Measurements from ENCODE around the gene MUCL3. TPM values are rescaled to one million over a fixed set of nuclear protein-coding genes. Genes with fewer than 3 reads are reported as not detected.

MUCL3 gene
- total RNA-seq, 1 experiment from 2014 or later, result not detected

DNA sequence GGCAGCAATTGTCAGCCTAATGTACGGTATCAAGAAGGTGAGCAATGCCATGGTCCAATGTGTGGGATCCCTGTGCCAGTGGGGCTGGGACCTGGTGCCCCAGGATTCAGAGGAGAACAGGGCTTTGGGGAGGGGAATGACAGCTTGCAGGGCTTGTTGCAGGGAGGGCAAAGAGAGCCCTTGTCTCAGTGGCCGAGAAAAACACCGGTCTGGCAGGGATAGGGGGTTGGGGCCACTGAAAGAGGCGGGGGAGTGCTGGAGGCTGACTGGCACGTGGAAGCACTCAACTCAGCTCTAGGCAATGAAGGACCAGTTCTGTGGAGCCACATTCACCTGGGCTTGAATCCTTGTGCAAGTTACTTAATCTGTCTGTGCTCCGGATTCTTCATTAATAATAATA, 3.5 kb upstream of the MUCL3 start:
- Histone ChIP-seq H3K9me3 (ENCODE audit: low read depth, low read length, poor library complexity, severe bottlenecking) (no peaks in the 10 kb centered on the region), H3K4me1 (ENCODE audit: insufficient read depth, low read length, poor library complexity, severe bottlenecking) (peaks cover 13% of the 10 kb centered on the region), H3K27me3 (replicated peaks; ENCODE audit: insufficient read depth, low read depth, low read length, poor library complexity) (no peaks in the 10 kb centered on the region), H3K36me3 (ENCODE audit: insufficient read depth, low read length, poor library complexity, severe bottlenecking) (no peaks in the 10 kb centered on the region), H3K27ac (ENCODE audit: low read depth, low read length, poor library complexity, severe bottlenecking) (no peak overlapping the region), H3K4me3 (ENCODE audit: low read depth, low read length, poor library complexity, severe bottlenecking) (no peak overlapping the region)
- intact Hi-C loops (cut with micrococcal nuclease; ENCODE audit: unreplicated experiment), result no loop called here
- no peak for DNase-seq (ENCODE audit: low spot score)
- ChIA-PET CTCF (no interaction called here), POLR2A (ENCODE audit: low non-redundant PET) (interaction anchor here (0.7 kb wide), 1 partner anchor 49 kb away, joined by 4 read pairs; no protein-coding TSS in a partner anchor)
- TF ChIP-seq, protein P1, sequence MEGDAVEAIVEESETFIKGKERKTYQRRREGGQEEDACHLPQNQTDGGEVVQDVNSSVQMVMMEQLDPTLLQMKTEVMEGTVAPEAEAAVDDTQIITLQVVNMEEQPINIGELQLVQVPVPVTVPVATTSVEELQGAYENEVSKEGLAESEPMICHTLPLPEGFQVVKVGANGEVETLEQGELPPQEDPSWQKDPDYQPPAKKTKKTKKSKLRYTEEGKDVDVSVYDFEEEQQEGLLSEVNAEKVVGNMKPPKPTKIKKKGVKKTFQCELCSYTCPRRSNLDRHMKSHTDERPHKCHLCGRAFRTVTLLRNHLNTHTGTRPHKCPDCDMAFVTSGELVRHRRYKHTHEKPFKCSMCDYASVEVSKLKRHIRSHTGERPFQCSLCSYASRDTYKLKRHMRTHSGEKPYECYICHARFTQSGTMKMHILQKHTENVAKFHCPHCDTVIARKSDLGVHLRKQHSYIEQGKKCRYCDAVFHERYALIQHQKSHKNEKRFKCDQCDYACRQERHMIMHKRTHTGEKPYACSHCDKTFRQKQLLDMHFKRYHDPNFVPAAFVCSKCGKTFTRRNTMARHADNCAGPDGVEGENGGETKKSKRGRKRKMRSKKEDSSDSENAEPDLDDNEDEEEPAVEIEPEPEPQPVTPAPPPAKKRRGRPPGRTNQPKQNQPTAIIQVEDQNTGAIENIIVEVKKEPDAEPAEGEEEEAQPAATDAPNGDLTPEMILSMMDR (conservative IDR thresholded peaks at IDR 0.05; ENCODE audit: low read depth, low read length), result no peak
- TF ChIP-seq EZH2 (IDR thresholded peaks at IDR 0.05; ENCODE audit: borderline replicate concordance, low read depth, low read length, poor library complexity, severe bottlenecking), result no peak
- no TSS peak for BruUV-seq (replicated peaks)

DNA sequence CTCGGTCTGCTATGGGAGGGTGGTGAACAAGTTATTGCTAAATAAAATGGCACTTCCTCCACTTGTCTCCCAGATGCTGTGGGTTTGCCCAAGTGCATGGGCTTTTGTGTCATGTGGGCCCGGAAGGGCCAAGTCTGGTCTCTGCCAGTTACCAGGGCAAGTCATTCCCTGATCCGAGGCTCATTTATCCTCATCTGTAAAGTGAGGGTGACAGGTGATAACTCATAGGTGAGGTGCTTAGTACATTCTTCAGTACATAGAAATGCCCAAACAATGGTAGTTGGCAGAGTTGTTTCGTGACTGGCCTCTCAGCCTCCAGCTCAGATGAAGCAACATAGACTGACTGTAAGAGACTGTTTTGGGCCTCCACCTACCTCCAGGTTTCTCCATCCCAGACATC, 2.0 kb upstream of the MUCL3 start:
- DNase-seq (ENCODE audit: low spot score), result no peak
- ChIA-PET CTCF (no interaction called here), POLR2A (ENCODE audit: low non-redundant PET) (no interaction called here)
- Histone ChIP-seq H3K4me3 (ENCODE audit: low read depth, low read length, poor library complexity, severe bottlenecking) (no peak overlapping the region), H3K36me3 (ENCODE audit: insufficient read depth, low read length, poor library complexity, severe bottlenecking) (no peaks in the 10 kb centered on the region), H3K27me3 (replicated peaks; ENCODE audit: insufficient read depth, low read depth, low read length, poor library complexity) (no peaks in the 10 kb centered on the region), H3K4me1 (ENCODE audit: insufficient read depth, low read length, poor library complexity, severe bottlenecking) (peaks cover 23% of the 10 kb centered on the region), H3K27ac (ENCODE audit: low read depth, low read length, poor library complexity, severe bottlenecking) (no peak overlapping the region), H3K9me3 (ENCODE audit: low read depth, low read length, poor library complexity, severe bottlenecking) (no peaks in the 10 kb centered on the region)
- BruUV-seq (replicated peaks), result no TSS peak
- intact Hi-C loops (cut with micrococcal nuclease; ENCODE audit: unreplicated experiment), result no loop called here
- no peak for TF ChIP-seq EZH2 (IDR thresholded peaks at IDR 0.05; ENCODE audit: borderline replicate concordance, low read depth, low read length, poor library complexity, severe bottlenecking)
- TF ChIP-seq, protein P1 (conservative IDR thresholded peaks at IDR 0.05; ENCODE audit: low read depth, low read length), result no peak

DNA sequence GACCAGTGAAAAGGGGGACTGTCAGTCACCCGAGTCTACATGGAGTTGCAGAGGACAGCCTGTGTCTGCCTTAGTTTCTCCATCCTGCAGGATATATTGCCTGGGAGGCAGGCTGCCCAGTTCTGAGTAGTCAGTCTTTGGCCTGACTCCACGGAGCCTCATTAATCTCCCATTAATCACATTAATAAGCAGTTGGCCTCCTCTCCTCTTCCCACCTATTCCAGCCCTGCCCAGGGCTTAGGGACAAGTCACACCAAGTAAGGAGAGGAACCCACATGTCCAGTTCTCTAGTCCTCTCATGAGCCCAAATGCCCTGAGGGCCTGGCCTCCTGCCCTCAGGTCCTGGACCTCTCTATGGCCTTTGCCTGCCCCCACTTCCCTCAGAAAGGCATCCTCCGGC, 1.3 kb upstream of the MUCL3 start:
- Histone ChIP-seq H3K9me3 (ENCODE audit: low read depth, low read length, poor library complexity, severe bottlenecking) (no peaks in the 10 kb centered on the region), H3K27ac (ENCODE audit: low read depth, low read length, poor library complexity, severe bottlenecking) (no peak overlapping the region), H3K4me1 (ENCODE audit: insufficient read depth, low read length, poor library complexity, severe bottlenecking) (peaks cover 23% of the 10 kb centered on the region), H3K36me3 (ENCODE audit: insufficient read depth, low read length, poor library complexity, severe bottlenecking) (no peaks in the 10 kb centered on the region), H3K4me3 (ENCODE audit: low read depth, low read length, poor library complexity, severe bottlenecking) (no peak overlapping the region), H3K27me3 (replicated peaks; ENCODE audit: insufficient read depth, low read depth, low read length, poor library complexity) (no peaks in the 10 kb centered on the region)
- CTCF ChIA-PET, result no interaction called here
- no peak for TF ChIP-seq EZH2 (IDR thresholded peaks at IDR 0.05; ENCODE audit: borderline replicate concordance, low read depth, low read length, poor library complexity, severe bottlenecking)
- TF ChIP-seq, protein P1 (conservative IDR thresholded peaks at IDR 0.05; ENCODE audit: low read depth, low read length), result no peak
- no peak for DNase-seq (ENCODE audit: low spot score)
- intact Hi-C loops (cut with micrococcal nuclease; ENCODE audit: unreplicated experiment), result no loop called here
- no TSS peak for BruUV-seq (replicated peaks)
- POLR2A ChIA-PET (ENCODE audit: low non-redundant PET), result no interaction called here
